ENCODE results near the gene DAZAP1.

Gene DAZAP1

DNA sequence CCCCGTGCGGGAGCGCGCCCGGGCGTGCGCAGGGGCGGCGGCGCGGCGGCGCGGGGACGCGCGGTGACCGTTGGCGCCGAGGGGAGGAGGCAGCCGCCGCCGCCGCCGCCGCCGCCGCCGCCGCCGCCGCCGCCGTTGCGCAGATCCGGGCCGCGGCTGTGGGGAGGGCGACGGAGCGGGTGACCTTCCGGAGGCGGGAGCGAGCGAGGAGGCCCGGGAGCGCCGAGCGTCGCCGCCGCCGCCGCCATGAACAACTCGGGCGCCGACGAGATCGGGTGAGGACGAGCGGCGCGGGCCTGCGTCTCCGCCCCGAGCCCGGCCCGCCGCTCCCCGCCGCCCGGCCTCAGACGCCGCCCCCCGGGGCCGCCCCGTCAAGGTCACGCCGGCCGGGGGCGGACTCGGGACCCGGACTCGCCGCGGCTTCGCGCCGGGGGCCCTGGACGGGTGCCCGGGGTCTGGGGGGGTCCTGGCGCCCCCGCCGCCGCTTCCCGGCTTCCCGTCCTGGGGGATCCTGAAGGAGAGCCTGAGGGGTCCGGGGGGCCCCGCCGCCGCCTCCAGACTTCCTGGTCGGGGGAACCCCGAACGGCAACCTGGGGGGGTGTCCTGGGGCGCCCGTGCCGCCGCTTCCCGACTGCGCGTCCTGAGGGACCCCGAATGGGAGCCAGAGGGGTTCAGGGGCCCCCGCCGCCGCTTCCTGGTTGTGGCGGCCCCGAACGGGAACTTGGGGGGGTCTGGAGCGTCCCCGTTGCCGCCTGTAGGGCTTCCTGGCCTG lies at the start of gene DAZAP1:
TSS of gene DAZAP1 (plus strand) at position 59 of the 772 bp plus-strand sequence. CDS start at position 247, 188 bp downstream.
- DNase-seq (ENCODE audit: low read depth in 2 of 2): no peak

DNA sequence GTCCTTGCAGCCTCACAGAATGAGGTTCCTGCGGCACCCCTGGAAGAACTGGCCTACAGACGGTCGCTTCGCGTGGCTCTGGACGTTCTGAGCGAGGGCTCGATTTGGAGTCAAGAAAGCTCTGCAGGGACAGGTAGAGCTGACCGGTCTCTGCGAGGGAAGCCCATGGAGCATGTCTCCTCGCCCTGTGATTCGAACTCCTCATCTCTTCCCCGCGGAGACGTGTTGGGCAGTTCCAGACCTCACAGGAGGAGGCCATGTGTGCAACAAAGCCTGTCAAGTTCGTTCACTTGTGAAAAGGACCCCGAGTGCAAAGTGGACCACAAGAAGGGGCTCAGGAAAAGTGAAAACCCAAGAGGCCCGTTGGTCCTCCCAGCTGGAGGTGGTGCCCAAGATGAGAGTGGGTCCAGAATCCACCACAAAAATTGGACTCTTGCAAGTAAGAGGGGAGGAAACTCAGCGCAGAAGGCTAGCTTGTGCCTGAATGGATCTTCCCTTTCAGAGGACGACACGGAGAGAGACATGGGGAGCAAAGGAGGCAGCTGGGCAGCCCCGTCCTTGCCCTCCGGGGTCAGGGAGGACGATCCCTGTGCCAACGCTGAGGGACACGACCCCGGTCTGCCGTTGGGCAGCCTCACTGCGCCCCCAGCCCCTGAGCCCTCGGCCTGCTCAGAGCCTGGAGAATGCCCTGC lies 47.1 kb upstream of the DAZAP1 start:
- DNase-seq (ENCODE audit: low read depth in 2 of 2): no peak

DNA sequence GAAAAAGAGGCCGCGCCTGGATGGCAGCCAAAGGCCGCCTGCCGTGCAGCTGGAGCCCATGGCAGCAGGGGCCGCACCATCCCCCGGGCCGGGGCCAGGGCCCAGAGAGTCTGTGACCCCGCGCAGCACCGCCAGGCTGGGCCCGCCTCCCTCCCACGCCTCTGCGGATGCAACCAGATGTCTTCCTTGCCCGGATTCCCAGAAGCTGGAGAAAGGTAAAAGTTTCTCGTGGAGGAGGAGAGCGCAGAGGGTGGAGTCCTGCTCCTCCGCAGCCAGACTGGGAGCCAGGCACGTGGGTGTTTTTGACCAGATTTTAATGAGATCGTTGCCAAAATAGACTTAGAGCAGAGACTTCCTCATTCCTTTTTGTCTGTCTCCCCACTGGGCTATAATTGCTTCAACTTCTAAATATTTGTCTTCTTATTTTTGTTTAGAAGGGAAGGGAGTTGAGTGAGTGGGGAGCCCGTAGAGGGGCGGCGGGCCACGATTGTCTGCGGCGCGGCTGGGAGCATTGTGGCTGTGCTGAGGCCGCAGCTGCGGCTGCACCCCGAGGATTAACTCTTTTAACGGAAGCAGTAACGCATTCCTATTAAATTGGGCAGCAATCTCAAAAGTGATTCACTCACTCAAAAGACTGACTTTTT lies 46.4 kb upstream of the DAZAP1 start:
- DNase-seq (ENCODE audit: low read depth in 2 of 2): no peak

DNA sequence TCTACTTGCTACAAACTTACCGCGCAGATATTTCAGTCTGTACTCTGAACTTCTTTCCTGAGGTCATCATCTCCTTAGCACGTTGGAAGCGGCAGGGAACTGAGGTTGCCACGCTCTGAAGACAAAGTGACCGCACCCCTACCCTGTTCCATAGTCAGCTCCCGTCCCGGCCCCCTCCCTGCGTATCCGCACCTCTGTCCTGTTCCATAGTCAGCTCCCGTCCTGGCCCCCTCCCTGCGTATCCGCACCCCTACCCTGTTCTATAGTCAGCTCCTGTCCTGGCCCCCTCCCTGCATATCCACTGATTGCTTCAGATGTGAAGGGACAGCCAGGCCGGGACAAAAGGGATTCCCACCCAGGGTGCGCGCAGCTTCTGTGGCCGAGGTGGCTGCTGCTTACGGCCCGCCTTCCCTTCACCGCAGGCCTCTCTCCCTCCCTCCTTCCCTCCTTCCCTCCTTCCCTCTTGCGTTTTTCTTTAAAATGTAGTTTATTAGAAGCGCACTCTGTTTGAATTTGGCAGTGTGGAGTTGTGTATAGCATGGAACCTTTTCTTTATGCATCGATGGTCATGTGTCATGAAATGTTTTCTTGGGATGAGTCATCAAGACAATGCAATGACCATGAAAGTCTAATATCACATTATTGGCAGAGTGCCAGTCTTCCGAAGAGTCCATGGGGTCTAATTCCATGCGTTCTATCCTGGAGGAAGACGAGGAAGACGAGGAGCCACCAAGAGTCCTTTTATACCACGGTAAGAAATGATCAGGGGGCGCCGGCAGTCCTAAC lies 45.6 kb upstream of the DAZAP1 start:
- no peak for DNase-seq (ENCODE audit: low read depth in 2 of 2)

DNA sequence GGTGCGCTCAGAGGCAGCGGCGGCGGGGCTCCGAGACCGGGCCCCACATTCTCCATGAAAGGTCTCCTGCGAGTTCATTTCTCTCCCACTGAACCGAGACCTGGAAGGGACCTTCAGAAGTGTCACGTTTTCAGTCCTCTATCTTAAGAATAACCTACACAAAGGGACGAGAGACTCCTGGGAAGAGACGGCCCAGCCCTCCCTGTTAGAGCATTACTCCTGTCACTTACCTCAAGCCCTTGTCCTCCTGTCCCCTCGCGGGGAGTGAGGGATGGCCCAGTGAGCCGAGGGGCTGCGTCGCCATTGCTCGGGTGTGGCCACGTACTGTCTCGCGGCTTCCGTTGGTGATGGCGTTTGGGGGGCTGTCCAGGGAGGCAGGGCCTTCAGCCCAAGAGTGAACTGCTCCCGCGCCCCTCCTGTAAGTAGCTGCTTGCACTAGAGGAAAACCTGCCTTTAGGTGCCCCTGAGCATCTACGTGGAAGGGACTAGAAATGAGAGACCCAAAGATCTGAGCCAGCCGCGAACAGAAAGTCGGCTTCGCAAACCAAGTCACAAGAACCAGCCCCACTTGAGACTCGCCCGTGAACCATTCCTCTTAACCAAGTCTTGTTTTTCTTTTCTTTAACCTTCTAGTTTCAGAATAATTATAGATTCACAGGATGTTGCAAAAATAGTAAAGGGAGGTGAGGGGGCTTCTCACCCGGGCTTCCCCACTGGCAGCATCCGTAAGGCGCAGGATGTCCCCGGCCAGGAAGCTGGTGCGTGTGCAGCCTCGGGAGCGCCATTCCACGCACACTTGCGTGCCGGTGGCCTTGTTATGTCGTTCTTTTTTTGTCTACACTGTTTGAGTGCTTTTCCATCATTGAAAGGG lies 44.8 kb upstream of the DAZAP1 start:
- DNase-seq (ENCODE audit: low read depth in 2 of 2): no peak

DNA sequence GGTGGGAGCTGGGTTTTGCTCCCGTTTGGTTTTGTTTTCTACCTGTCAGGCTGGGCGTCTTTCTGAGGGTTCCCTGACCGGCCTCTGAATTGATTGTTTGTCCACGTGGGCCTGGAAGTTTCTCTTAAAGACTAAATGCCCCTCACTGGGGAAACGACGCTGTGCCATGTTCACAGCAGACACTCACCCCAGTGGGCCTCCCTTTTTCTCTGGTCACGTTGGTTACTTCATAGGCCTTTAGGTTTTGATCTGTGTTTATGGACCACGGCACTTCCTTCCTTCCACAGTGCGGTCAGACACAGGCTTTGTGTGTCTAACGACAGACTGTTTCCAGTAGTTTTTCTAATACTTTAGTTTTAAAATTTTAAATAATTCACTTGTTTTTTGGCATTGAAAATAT lies 43.8 kb upstream of the DAZAP1 start:
- DNase-seq (ENCODE audit: low read depth in 2 of 2): peak in 1 of 2 donors; percentile 14

DNA sequence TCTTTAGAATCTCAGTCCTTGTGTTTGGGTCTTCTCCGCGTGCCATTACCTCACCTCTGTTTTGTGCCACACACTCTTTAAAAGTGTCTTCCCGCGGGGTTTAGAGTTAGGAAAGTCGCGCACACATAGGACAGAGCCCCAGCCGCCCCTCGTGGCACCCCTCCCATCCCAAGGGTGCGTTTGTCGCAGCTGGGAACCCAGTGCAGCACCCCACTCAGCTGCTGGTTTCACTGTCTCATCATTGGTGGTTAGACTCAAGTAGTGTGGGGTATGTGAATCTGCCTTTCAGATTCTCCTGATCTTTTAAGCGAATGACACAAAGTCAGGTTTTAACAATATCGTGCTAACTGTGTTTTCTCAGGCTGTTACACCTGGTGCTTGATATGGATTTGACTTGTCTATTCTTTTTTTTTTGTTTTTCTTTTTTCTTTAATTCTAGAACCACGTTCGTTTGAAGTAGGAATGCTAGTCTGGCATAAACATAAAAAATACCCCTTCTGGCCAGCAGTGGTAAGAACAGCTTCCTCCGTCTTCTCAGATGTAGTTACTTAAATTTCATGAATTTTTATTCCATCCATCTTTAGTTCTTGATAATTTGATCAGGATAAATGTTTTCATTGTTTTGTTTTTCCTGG lies 43.2 kb upstream of the DAZAP1 start:
- DNase-seq (ENCODE audit: low read depth in 2 of 2): no peak

DNA sequence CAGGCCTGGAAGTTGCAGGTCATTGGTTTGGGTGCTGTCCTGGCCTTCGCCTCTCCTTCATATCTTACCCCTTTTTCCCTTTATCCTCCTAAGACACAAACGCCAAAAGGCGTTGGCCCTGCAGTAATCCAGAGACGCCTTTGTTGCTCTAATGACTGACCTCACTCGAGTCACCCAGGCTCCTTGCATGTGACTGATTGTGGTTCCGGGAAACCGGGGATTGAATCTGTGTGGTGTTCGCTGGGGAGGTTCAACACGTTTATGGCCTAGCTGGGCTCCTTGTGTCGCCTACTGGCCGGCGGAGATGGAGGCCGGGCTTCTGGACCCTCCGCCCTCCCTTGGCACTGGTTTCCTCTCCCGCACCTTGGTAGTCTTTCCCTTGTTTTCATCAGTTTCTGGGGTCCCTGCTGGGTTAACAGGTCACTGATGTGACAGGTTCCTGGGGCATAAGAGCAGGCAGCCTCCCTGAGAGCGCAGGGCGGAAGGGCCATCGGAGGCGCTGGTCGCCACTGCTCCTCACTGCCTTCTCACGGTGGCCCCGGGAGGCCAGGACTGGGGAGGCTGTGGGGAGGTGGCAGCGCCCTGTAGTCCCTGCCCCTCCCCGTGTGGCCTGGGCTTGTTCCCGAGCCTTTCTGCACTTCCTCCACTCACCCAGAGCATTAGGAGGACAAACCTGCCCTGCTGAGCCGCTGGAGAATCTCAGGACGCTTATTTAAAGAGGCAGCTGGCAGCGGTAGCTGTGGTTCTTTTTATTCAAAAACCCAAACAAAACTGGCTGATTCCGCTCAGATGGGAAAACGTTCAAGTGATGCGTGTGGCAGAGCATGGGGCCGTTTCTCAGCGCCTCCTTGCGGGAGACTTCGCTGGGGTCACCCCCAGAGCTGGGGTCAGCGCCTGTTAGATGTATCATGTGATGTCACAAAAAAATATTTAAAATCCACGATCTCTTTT lies 41.8 kb upstream of the DAZAP1 start:
- no peak for DNase-seq (ENCODE audit: low read depth in 2 of 2)

DNA sequence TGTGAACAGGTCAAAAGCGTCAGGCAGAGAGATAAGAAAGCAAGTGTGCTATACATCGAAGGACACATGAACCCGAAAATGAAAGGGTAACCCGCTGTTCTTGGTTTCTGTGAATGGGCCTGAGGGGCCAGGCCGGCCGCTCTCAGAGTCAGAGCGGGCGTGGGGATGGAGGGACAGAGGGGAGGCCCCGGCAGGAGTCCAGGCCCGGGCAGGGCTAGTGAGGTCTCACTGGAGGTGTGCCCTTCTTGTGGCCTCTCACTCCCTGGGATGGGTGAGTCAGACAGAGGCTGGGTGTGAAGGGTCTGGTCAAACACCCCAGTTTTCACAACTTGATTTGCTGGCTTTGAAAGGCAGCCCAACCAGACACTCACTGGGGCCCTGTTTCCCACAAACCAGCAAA lies 41.1 kb upstream of the DAZAP1 start:
- DNase-seq (ENCODE audit: low read depth in 2 of 2): no peak

DNA sequence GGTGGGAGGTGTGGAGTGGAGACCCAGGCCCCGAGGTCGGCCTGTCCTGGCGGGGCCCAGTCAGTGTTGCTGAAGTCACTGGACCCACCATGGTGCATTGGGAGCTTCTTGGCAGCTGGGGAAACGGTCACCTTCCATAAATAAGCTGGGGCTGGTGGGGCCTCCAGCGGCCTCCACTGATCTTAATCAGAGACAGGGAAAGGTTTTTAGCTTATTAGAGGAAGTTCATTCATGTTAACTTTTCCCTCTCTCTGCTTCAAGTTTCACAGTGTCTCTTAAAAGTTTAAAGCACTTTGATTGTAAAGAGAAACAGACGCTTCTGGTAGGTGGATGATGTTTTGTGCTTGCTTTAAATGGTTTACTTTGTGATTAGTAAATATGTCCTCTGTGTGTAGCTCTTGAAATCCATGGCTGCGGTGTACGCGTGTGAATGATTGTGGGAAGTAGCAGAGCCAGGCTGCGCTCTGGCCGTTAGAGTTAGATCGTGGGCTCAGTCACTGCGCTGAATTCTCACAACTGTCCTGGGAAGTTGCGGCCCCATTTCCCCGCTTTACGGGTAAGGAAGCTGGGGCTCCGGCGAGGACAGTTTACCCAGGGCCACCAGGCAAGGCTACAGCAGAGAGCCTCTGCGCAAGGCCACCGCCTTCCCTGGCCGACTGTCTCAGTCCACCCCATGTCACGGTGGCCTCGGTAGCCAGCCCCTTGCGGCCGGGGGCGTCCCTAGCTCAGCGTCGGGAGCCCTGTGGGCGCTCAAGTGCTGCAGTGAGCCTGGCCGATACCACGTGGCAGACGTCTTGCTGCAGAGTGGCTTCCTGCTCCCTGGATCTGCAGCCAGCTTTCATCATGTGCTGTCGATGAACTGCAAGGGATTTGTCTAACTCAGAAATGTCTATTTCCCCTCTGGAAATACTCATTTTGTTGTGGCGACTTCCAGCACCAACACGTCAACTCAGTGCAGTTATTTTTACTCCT lies 40.2 kb upstream of the DAZAP1 start:
- no peak for DNase-seq (ENCODE audit: low read depth in 2 of 2)

DNA sequence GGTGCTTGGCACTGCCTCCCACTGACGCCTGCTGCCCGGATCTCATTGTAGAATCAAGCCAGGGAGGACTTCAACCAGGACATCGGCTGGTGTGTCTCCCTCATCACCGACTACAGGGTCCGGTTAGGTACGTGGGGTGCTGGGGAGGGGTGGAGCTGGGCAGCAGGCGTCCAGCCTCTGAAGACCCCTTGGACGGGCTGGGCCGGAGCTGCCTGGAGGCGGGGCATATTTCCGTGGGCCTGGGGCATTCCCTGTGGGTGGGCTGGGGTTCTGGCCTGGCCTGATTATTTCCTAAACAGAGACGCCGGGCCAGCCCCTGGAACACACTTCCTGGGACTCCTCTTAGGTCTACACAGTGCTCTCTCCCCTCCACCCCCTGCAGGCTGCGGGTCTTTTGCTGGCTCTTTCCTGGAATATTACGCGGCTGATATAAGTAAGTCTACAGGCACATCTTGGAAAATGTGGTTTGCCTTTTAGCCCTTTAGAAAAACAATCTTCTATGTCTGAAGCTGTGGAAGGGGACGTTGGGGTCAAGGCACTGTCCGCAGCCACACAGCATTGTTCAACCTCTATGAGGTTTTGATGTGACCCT lies 38.1 kb upstream of the DAZAP1 start:
- DNase-seq (ENCODE audit: low read depth in 2 of 2): no peak

DNA sequence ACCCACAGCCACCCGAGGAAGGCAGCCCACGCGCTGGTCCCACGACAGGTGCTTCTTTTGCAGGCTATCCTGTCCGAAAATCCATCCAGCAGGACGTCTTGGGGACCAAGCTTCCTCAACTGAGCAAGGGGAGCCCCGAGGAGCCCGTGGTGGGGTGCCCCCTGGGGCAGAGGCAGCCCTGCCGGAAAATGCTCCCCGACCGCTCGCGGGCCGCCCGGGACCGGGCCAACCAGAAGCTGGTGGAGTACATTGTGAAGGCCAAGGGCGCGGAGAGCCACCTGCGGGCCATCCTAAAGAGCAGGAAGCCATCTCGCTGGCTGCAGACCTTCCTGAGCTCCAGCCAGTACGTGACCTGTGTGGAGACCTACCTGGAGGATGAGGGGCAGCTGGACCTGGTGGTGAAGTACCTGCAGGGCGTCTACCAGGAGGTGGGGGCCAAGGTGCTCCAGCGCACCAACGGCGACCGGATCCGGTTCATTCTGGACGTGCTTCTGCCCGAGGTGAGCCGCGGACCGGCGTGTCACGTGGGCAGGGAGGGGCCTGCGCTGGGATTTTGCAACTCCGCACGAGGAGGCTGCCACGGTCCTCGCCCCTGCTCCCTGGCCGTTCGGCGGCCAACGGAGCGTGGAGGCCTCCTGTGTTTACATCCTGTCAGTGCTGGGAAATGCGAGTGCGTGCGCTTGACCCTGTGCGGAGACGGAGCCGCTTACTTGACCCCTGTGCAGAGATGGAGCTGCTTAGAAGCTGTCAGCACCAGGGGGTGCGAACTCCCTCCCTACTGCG lies 36.6 kb upstream of the DAZAP1 start:
- no peak for DNase-seq (ENCODE audit: low read depth in 2 of 2)

DNA sequence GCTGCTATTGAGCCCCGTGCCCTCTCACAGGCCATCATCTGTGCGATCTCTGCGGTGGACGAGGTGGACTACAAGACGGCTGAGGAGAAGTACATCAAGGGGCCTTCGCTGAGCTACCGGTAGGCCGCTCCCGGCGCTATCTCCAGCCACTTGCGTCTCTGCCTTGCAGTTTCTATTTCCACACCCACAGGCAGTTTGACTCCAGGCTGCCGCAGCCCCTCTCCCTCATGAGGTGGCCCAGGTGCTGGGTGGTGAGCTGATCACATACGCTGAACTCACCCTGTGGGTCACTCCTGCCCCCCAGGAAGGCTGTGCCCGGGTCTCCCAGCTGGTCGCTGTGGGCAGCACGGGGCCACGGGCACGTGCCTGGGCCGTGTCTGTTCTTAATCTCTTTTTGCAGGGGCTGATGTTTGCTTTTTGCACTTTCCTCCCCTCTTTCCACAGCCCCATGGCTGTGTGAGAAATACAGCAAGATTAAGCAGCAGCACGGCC lies 34.3 kb upstream of the DAZAP1 start:
- no peak for DNase-seq (ENCODE audit: low read depth in 2 of 2)

DNA sequence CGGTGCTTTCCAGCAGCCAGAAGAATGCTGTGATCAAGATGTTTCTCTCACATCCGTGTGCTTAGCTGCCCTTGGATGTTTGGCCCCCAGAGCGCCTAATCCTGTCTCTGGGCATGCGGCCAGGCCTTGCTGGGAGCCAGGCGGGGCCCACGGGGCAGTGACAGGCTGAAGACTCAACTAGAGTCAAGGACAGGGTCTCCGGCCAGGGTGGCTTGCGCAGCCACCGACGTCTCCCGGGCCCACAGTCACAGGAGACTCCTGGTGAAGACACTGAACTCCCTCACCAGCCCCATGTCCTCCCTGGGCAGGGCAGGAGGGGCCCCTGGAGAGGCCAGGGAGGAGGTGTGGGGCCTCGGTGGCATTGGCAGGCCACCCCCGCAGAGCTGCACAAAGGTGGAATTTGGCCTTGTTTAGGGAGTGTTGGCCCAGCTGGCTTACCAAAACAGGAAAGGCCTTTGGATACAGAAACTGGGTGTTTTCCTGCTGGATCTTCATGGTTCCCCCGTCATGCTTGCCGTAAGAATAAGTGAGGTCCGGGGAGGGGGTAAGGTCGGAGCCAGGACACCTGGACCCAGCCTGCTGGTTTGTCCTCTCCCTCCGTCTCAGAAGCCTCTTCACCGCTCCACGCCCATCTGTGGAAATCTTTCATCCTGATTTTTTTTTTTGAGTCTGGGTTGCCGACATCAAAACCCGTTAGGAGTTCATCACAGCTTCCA lies 33.7 kb upstream of the DAZAP1 start:
- no peak for DNase-seq (ENCODE audit: low read depth in 2 of 2)

DNA sequence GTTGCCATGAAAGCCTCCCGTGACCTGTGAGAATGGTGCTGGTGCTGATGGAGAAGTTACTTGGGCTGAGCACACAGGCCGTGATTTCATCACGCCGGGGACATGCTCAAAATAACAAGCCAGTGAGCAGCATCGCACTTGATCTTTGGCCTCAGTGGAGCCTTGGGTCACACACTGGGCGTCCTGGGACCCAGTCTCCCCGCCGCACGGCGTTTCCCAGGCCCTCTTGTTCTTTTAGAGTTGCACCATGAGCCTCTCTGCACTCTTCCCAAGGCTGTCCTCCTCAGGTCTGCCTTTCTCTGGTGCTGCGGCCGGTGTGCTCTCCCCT lies 33.2 kb upstream of the DAZAP1 start:
- no peak for DNase-seq (ENCODE audit: low read depth in 2 of 2)

DNA sequence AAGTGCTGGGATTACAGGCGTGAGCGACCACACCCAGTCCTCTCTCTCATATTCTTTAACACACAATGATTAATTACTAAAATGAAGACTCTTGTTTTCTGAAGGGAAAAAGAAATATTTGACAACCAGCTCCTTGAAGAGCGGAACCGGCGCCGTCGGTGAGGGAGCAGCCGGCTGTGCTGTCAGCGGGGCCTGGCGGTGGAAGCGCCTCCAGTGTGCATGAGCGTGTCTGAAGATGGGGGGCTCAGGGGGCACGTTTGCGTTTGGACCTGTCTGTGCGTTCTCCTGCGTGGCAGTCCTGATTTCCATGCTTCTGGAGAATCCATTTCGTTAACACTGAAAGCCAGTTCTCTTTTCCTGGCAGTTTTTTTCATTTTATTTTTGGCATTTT lies 31.0 kb upstream of the DAZAP1 start:
- DNase-seq (ENCODE audit: low read depth in 2 of 2): no peak
